HG03280 (cell line): ENCODE results near the gene NTMT1.
"Not testable (repeated sequence)": the region's sequence is repeated elsewhere in the genome, so short reads cannot be mapped to it uniquely, and the experiment has no call there.

Experiments used
- ATAC-seq: cut with Tn5 transposase; IDR thresholded peaks from one replicate; pipeline ENCODE4 v1.9.1; 2021; ENCODE audit warnings: mild to moderate bottlenecking, moderate library complexity; ENCODE audit not compliant: unreplicated experiment

The NTMT1 gene, protein sequence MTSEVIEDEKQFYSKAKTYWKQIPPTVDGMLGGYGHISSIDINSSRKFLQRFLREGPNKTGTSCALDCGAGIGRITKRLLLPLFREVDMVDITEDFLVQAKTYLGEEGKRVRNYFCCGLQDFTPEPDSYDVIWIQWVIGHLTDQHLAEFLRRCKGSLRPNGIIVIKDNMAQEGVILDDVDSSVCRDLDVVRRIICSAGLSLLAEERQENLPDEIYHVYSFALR

DNA sequence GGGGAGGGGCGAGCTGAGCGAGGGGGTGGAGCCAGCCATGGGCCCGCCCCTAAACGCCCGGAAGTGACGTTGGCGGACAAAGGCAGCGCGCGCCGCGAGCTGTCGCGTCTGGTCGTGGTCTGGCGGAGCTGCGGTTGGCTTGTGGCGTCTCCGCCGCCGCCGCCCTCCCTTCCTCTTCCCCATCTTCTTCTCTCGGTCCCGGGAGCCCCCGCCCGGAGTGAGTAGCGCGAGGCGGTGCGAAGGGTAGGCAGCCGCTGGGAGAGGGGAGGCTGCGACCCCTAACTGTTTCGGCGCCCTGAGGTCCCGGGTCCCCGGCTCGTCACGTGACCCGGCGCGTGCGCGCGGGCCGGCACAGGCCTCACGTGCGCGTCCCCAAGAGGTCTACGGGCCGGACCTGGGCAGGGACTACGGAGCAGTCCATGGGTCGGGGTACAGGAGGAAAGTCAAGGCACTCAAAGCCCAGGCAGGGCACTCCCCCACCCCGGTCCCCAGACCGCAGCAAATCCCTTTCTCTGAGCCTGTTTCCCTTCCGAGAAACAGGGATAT, at the start of gene NTMT1:
TSS of gene NTMT1 (plus strand) at position 85 of the 546 bp plus-strand sequence. CDS start 6,541 bp downstream, outside the sequence.
- peak; percentile 76 for ATAC-seq

DNA sequence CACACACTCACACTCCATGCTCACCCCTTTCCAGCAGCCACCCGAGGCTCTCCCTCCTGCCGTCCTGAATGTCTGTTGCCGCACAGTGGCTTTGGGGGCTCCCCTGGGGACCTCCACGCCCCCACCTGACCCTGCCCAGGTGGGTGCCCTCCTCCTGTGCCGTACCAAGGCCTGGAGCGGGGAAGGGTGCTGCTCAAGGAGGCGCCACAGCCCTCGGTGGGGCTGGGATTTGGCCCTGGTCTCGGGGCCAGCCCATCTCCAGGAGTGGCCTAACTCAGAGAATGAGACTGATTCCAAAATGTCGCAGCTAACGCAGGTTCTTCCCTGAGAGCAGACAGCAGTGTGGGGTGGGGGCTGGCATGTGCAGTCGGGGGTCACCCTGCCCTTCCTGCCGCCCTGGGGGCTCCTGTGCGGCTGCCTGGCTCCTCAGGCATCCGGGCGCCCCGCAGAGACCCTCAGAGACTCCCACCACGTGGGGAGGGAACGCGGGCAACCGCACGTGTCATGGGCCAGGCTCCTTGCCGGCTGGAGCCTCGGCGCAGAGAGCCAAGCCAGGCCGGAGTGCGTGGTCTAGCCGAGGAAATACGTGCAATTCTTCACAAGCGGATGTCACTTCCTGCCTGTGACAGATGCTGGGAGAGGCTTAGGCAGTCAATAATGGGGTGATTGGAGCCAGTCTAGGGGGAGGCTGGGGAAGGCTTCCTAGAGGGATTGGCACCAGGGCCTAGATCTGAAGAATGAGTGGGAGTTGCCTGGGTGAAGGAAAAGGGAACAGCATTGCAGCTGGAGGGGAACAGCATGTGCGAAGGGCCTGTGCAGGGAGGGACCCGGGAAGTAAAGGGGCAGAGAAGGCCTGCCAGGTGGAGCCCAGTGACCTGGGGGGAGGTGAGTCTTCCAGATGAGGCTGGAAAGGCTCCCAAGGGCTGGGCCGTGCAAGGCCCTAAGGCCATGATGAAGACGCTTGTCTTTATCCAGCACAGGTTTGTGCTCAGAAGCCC, 49.1 kb upstream of the NTMT1 start:
- ATAC-seq, result no peak

DNA sequence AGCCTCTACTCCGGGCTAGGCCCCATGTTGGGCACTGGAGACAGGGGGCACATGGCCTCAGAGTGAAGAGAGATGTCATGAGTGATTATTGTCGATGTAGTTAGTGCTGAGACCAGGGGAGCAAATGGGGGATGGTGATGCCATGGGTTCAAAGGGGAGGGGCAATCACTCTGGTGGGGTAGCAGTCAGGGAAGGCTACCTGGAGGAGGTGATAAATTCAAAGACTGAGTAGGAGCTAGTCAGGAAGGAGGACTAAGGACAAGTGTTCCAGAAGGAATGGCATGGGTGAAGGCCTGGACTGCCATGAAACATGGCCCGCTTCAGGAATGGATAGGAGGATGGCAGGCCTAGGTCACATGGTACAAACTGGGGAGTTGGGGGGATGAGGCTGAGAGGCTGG, 46.7 kb upstream of the NTMT1 start:
- no peak for ATAC-seq

DNA sequence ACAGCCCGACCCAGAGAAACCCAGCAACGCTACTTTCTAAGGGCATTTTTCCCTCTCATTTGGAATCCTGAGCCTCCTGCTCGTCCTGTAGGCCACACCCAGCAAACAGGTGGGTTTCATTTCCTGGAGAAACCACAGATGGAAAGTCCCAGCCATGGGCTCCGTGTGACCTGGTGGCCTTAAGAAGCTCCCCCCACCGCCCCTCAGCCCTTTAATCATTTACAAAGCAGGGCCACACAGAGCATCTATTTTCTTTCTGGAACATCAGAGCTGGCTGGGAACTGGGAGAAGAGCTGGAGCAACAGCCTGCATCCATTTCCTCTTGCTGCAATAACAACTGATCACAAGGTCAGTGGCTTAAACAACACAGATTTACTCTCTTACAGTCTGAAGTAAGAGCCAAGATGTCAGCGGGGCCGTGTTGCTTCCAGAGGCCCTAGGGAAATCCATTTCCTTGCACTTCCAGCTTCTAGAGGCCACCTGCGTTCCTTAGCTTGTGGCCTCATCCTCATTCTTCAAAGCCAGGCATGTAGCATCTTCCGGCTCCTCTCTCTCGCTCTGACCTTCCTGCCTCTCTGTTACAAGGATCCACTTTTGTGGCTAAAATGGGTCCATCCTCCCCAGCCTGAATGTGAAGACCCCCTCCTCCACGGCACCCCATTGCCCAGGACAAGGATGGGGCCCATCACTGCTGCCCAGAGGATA, 45.6 kb upstream of the NTMT1 start:
- no peak for ATAC-seq

DNA sequence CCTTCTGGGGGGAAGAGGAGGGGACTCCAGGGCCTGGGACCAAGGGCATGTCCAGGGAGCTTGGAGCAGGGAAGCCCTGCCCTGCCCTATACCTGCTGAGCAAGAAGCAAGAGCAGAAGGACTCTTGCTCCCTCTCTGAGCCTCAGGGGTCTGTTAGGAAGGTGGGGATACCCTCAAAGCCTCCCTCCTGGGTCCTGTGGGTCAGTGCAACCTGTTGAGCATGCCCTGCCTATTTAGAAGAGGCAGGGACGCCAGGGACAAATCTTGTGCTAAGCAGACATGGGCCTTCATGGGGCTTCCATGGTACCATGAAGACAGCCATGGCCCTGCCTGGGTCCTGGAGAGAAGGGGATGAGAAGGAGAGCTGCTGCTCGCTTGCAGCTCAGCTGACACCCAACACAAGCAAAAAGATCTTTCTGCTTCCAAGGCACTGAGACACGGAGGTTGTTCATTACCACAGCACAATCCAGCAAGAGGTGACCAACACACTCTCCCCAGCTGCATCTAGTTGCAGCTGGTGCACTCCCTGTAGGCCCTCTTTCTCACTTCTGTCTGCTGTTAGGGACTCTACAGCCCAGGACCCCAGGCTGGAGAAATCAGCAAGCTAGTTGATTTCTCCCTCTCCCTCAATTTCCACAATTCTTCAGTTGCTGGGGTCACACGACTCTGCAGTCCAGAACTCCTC, 44.3 kb upstream of the NTMT1 start:
- no peak for ATAC-seq

DNA sequence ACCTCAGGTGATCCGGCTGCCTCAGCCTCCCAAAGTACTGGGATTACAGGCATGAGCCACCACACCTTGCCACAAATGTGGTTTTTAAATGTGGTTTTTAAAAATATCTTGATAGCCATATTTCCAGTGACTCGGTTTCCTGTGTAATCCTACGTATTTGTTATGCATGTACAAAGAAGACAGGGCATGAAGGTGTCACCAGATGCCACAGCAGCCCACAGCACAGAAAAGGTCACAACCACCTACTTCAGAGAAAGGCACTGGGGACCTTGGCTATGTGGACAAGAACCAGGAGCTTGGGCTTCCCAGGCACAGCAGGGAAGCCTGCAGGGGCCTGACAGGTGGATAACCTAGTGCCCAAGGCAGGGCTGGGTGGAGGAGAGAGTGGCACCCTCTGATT, 43.1 kb upstream of the NTMT1 start:
- ATAC-seq, result no peak

DNA sequence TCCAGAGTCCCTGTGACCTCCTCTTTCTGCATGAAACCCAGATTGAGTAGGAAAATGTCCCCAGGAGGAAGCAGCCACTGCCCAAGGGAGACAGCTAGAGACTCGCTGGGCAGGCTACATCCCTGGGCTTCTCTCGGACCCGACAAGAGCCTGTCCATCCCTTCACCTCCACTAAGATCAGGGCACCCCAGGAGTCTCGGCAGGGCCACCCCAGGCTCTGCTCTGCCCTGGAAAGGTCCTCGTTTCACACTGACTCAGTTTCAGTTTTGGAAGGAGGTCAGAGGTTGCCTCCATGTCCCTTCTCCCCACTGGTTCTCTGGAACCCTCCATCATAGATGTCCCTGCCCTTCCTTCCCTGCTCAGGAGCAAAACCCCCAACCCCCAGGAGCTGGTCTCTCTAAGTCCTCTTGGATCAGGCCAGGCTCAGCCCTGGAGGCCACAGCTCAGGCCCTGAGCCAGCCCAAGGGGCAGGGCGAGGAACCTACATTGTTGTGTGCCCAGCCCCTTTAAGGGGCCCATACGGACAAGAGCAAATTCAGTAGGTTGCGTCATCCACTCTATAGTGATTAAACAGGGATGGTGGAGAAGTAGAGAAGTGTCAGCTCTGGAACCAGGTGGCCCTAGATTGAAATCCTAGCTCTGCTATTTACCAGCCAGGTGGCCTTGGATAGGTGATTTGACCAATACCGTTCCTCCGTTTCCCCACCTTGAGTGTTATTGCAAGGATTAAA, 42.5 kb upstream of the NTMT1 start:
- ATAC-seq, result no peak

DNA sequence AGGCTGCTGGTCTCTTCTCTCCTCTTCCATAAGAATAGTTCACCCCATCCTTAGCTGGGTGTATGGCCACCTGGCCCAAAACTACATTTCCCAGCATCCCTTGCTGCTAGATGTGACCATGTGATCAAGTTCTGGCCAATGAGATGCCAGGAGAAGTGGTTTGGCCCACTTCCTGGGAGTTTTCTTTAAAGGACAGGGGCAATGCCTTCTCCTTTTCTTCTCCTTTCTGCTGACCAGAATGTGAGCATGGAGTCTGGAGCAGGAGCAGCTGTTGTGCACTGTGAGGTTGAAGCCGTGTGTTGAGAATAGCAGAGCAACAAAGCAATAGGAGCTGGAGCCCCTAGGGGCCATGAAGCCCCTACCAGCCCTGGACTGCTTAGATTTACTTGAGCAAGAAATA, 41.8 kb upstream of the NTMT1 start:
- peak; percentile 66 for ATAC-seq

DNA sequence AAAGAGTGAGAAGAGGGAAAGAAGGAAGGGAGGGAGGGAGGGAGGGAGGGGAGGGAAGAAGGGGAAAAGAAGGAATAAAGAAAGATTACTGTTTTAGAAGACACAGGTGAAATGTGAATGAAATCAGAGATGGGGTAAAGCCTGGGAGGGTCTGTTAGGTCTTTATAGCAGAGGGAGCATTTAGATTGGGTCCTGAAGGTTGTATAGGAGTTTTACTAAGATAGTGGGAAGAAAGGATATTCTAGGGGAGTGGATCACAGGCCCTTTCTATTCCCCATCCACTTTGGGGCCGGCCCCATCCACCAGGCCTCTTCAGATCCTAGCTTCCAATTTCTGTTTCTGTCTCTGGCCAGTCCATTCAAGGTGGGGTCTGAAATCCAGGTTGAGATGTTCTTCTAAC, 40.6 kb upstream of the NTMT1 start:
- ATAC-seq, result no peak

DNA sequence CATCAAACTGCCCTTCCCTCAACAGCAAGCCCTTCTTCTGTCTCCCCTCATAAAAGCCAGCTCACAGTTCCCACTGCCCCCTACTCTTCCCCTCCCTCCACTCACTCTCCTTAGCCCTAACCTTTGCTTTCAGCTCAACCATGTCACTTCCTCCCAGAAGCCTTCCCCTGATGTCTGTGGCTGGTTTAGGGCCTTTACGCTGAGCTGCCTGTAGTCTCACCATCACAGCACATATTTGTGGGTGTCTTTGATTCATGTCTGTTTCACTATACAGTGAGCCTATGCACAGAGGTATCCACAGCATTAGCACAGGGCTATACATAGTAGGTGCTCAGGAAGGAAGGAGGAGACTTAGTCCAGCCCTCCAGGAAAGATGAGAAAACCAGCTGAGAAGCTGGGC, 39.7 kb upstream of the NTMT1 start:
- no peak for ATAC-seq

DNA sequence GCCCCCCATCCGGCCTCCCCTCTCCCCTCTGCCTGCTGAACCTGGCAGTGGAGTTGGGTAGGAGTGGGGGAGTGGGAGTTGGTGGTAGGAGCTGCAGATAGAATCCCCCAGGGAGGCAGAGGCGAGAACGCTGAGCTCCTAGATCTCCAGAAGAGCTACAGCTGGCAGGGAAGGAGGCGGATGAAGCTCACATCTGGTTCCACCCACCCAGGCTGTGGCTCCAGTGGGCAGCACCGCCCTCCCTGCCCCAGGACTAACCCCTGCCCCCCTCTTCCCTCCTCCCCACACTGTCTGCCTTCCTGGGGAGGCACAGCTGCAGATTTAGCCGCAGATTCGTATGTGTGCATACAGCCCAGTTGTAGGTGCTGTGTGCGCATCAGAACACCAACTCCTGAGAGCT, 39.3 kb upstream of the NTMT1 start:
- no peak for ATAC-seq

DNA sequence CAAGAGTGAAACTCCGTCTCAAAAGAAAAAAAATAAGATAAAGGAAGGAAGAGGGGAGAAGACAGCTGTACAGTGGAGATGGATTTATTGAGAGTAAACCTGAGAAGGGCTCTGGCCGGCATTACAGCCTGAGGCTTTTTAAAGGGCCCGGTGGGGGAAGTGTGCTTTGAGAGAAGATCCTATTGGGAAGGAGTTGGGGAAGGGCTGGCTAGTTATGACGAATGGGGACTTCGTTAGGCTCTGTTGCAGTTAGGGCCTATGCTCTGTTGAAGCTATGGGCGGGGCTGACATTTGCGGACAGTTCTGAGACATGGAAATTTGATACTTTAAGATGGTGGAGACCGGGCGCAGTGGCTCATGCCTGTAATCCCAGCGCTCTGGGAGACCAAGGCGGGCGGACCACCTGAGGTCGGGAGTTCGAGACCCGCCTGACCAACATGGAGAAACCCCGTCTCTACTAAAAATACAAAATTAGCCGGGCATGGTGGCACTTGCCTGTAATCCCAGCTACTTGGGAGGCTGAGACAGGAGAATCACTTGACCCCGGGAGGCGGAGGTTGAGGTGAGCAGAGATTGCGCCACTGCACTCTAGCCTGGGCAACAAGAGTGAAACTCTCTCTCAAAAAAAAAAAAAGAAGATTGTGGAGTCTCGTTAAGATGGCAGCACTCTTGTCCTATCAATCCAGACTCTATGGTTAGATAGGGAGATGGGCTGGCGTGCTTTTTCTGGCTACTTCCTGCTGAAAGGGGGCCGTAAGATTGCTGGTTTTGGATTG, 38.3 kb upstream of the NTMT1 start:
- no peak for ATAC-seq

DNA sequence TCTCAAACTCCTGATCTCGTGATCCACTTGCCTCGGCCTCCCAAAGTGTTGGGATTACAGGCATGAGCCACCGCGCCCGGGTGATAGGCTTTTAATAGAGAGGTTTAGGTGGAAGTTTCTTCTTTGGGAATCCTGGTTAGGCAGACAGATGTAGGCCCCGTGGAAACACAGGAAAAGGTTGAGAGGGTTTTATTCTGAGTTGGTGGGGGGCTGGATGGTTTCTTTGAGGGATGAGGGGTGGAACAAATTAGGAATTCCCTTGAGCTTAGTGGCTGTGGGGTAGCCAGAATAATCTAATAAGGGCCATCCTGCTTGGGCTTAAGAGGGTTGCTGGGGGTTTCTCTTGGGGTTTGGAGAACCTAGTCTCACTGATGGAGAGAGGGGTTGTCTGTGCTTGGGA, 35.5 kb upstream of the NTMT1 start:
- ATAC-seq, result no peak

DNA sequence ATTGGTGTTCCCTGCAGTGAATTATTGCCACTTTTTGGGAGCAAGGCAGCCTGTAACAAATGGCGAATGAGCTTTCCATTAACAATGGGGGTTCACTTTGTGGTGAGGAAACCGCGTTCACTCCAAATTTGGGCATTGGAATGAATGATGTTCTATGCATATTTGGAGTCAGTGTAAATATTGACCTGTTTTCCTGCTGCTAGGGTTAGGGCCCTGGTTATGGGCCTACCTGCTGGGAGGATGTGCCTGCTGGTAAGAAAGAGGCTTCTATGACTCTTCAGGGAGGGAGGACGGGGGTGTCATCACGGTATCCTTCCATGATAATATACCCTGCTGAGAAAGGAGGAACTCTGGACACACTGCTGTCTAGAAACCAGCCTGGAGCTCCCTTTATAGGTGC, 34.0 kb upstream of the NTMT1 start:
- no peak for ATAC-seq

DNA sequence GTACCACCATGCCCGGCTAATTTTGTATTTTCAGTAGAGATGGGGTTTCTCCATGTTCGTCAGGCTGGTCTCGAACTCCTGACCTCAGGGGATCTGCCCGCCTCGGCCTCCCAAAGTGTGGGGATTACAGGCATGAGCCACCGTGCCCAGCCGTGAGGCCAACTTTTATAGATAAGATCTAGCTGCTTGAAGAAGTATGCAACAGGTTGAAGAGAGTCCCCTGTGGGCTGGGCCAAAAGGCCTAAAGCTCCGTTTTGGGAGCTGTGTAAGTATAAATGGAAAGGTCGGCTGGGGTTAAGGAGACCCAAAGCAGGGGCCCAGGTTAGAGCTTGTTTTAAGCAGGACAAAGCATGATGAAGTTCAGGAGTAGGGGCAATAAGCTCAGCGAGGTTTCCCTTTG, 33.2 kb upstream of the NTMT1 start:
- ATAC-seq, result not testable (repeated sequence)

DNA sequence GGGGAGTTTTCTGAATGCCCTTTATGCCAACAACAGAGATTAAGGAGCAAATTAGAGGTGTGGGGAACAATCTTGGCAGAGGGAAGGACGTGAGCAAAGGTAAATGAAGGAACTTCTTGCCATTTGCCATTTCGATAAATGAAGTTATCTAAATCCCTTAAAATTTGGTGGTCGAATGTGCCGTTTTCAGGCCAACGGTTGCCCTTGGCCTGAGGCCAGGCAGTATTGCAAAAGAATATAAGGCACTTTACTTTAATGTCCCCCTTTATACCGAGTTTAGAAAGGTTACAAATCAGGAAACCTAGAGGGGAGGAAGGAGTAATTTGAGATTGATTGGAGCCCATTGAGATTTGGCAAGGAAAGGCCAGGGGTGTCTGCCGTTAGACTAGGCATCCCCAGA, 31.3 kb upstream of the NTMT1 start:
- ATAC-seq, result no peak

DNA sequence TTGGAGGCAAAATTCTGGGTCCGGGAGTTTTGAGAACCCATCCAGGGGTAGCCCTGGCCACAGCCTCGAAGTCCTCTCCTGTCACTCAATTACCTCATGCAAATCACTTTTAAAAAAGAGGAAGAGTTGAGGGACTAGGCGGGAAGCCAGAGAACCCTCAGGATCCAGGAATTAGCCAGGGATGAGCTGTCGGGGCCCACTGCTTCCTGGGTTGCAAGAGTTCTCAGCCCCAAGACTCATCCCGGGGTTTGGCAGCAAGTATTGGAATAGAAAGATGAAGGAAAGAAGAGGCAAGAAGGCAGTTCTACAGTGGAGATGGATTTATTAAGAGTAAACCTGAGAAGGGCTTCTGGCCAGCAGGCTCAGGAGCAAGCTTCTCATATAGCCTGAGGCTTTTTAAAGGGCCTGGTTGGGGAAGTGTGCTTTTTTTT, 30.6 kb upstream of the NTMT1 start:
- no peak for ATAC-seq

DNA sequence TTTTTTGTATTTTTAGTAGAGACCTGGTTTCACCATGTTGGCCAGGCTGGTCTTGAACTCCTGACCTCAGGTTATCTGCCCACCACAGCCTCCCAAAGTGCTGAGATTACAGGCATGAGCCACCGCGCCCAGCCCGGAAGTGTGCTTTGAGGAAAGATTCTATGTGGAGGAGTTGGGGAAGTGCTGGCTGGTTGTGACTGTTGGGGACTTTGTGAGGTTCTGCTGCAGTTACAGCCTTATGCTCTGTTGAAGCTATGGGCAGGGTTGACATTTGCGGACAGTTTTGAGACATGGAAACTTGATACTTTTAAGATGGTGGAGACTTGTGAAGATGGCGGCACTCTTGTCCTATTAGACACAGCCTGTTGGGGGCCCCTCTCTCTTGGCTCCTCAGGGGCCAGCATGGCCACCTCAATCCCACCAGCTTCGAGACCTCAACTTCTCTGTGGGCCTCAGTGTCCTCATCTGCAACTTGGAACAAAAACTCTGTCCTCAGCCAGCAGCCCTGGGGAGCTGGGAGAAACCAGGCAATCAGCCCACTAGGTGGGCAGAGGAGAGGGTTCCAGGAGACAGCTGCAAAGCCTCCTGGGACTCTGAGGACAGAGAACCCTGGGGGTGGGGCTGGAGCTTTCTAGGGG, 29.9 kb upstream of the NTMT1 start:
- no peak for ATAC-seq
